ENCODE measurements around the gene P4HA2. TPM values are rescaled to one million over a fixed set of nuclear protein-coding genes. Genes with fewer than 3 reads are reported as not detected.

The P4HA2 gene
- total and polyA plus RNA-seq, 2 of the 8 experiments (the other 6 are each of a cell fraction or from before 2014, with no cell fraction given), result 7.4 to 9.3 TPM

GRCh38 chr5:132264546-132265335, 37.1 kb upstream of the P4HA2 start:
- no peak for FAIRE-seq
- H3K23me2 ChIP-seq (ENCODE audit: low read depth, low read length), result no peaks in the 10 kb centered on the region
- no peaks in the 10 kb centered on the region for H3K9me3 ChIP-seq (ENCODE audit: insufficient read depth in 2 of 2, low read depth in 1 of 2, low read length in 1 of 2)
- H2AK5ac ChIP-seq (ENCODE audit: low read depth, low read length), result no peak overlapping the region
- no peaks in the 10 kb centered on the region; the same call in 1 of the 2 replicates for H3K79me1 ChIP-seq (ENCODE audit: low read depth, low read length)
- no peak overlapping the region for H2BK12ac ChIP-seq (ENCODE audit: low read depth, low read length)
- H3K79me2 ChIP-seq (ENCODE audit: control insufficient read depth in 1 of 2, insufficient read depth in 2 of 2, low read length in 2 of 2), result no peaks in the 10 kb centered on the region
- H2BK120ac ChIP-seq (replicated peaks; ENCODE audit: low read depth, low read length), result no peak overlapping the region
- no peak overlapping the region for H2BK20ac ChIP-seq (ENCODE audit: low read length)
- H3K18ac ChIP-seq (ENCODE audit: extremely low read depth, low read length), result no peak overlapping the region
- H3K27ac ChIP-seq (ENCODE audit: low read depth, low read length), result no peak overlapping the region
- H3K36me3 ChIP-seq (ENCODE audit: control insufficient read depth in 2 of 4, insufficient read depth in 4 of 4, low read length in 3 of 4), result no peaks in the 10 kb centered on the region
- no peaks in the 10 kb centered on the region for H3K27me3 ChIP-seq (replicated peaks in 1 of 4; ENCODE audit: control insufficient read depth in 3 of 4, extremely low read depth in 1 of 4, insufficient read depth in 3 of 4, low read length in 3 of 4)
- H3K56ac ChIP-seq (replicated peaks; ENCODE audit: insufficient read length, low read depth, low read length), result no peak overlapping the region
- H3K9ac ChIP-seq (replicated peaks in 1 of 4; ENCODE audit: extremely low read depth in 1 of 4, low read depth in 3 of 4, low read length in 3 of 4), result no peak overlapping the region
- peak in 1 of 2 experiments; percentile 29 for DNase-seq (ENCODE audit: low read depth in 1 of 2, low spot score in 2 of 2)
- H2BK5ac ChIP-seq (ENCODE audit: low read depth, low read length), result no peak overlapping the region
- H2AFZ ChIP-seq (ENCODE audit: low read length), result no peak overlapping the region
- H3K14ac ChIP-seq (ENCODE audit: insufficient read length), result no peak overlapping the region
- POLR2A ChIA-PET (ENCODE audit: partially characterized antibody), result interaction anchor here (1.3 to 2.8 kb wide), 3 partner anchors 9 to 29 kb away, joined by 3 to 10 read pairs (median 5); partner anchors contain the start of gene SLC22A4
- no peak for TF ChIP-seq NANOG (IDR thresholded peaks at IDR 0.05; ENCODE audit: insufficient read depth, low read depth, low read length, poor library complexity, severe bottlenecking)
- TF ChIP-seq HDAC2 (IDR thresholded peaks at IDR 0.05; ENCODE audit: borderline replicate concordance in 1 of 2, low read depth in 2 of 2, low read length in 2 of 2), result no peak
- TF ChIP-seq RNF2 (IDR thresholded peaks at IDR 0.05; ENCODE audit: borderline replicate concordance, low read depth, low read length, missing control alignments, poor library complexity, severe bottlenecking), result no peak
- TF ChIP-seq CEBPB (IDR thresholded peaks at IDR 0.05; ENCODE audit: low read depth, low read length), result no peak
- TF ChIP-seq CTBP2 (IDR thresholded peaks at IDR 0.05; ENCODE audit: borderline replicate concordance, insufficient read depth, insufficient read length, low read length), result no peak
- no peak for TF ChIP-seq BACH1 (IDR thresholded peaks at IDR 0.05; ENCODE audit: low read length)
- no peak for TF ChIP-seq ATF3 (IDR thresholded peaks at IDR 0.05; ENCODE audit: insufficient read depth, low read depth, low read length)
- H3K4me3 ChIP-seq (ENCODE audit: extremely low read depth in 1 of 4, insufficient read depth in 2 of 4, low read depth in 3 of 4, low read length in 4 of 4), result no peak overlapping the region
- no peak overlapping the region for H4K91ac ChIP-seq (replicated peaks; ENCODE audit: insufficient read length, low read length)
- H4K20me1 ChIP-seq (replicated peaks in 1 of 2; ENCODE audit: control insufficient read depth in 1 of 2, insufficient read depth in 2 of 2, low read length in 2 of 2), result no peaks in the 10 kb centered on the region
- no peak overlapping the region for H4K5ac ChIP-seq (ENCODE audit: insufficient read length, low read depth, low read length)
- no peak overlapping the region for H3K23ac ChIP-seq (ENCODE audit: insufficient read length)
- H3K4me1 ChIP-seq (replicated peaks in 1 of 4; ENCODE audit: control insufficient read depth in 3 of 4, insufficient read depth in 4 of 4, low read length in 3 of 4), result peaks cover 0 to 2% (median 1%) of the 10 kb centered on the region in 4 experiments; a peak in 2 of 7 replicates
- no peak overlapping the region for H3K4me2 ChIP-seq (ENCODE audit: insufficient read depth in 1 of 2, low read depth in 2 of 2, low read length in 2 of 2)
- CTCF ChIA-PET (ENCODE audit: partially characterized antibody), result interaction anchor here (0.6 to 5.1 kb wide), 12 partner anchors 8 to 236 kb away, joined by 3 to 54 read pairs (median 5); partner anchors contain the start of gene SLC22A4
- no peak overlapping the region for H3K4ac ChIP-seq (replicated peaks; ENCODE audit: insufficient read length, low read depth, low read length)
- H2BK15ac ChIP-seq (ENCODE audit: low read length), result no peak overlapping the region
- WGBS, 2 experiments (ENCODE audit: extremely low coverage in 1 of 2, insufficient coverage in 1 of 2, insufficient read length in 1 of 2, insufficient replicate concordance in 2 of 2, low coverage in 1 of 2, low lambda C conversion rate in 2 of 2, missing lambda C conversion rate in 1 of 2), result 78% methylated on average over 2 of the region's 4 CpGs; no CpG with 5 or more reads in 1 of the 2 experiments
- H4K8ac ChIP-seq (ENCODE audit: extremely low read depth, insufficient read depth, low read length), result no peak overlapping the region

All from H1 (cell line).